ENCODE results near the gene C1orf210.
A peak's percentile ranks its signal among the peaks of the same experiment; 100 is the strongest.

C1orf210 gene

DNA sequence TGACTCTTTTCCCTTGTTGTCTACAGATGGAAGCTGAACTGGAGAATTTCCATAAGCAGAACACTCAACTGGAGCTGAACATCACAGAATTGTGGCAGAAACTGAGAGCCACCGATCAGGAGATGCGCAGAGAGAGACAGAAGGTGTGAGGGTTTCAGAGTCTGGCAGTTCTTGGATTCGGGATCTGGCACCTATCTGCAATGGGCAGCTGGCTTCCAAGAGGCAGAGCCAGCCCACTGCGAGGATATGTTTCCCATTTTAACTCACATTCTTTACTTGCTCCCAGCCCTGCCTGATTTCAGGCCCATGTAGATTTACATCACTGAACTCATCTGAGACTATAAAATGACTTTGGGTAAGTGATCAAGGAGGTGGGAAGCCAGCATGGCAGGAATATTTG, 52.9 kb downstream of the C1orf210 start:
- DNase-seq (ENCODE audit: low read depth) = no peak
- no peak overlapping the region for H3K4me3 ChIP-seq (ENCODE audit: low read depth, low read length)
- TF ChIP-seq, protein P1, sequence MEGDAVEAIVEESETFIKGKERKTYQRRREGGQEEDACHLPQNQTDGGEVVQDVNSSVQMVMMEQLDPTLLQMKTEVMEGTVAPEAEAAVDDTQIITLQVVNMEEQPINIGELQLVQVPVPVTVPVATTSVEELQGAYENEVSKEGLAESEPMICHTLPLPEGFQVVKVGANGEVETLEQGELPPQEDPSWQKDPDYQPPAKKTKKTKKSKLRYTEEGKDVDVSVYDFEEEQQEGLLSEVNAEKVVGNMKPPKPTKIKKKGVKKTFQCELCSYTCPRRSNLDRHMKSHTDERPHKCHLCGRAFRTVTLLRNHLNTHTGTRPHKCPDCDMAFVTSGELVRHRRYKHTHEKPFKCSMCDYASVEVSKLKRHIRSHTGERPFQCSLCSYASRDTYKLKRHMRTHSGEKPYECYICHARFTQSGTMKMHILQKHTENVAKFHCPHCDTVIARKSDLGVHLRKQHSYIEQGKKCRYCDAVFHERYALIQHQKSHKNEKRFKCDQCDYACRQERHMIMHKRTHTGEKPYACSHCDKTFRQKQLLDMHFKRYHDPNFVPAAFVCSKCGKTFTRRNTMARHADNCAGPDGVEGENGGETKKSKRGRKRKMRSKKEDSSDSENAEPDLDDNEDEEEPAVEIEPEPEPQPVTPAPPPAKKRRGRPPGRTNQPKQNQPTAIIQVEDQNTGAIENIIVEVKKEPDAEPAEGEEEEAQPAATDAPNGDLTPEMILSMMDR (conservative IDR thresholded peaks at IDR 0.05; ENCODE audit: low read depth, low read length) = no peak

DNA sequence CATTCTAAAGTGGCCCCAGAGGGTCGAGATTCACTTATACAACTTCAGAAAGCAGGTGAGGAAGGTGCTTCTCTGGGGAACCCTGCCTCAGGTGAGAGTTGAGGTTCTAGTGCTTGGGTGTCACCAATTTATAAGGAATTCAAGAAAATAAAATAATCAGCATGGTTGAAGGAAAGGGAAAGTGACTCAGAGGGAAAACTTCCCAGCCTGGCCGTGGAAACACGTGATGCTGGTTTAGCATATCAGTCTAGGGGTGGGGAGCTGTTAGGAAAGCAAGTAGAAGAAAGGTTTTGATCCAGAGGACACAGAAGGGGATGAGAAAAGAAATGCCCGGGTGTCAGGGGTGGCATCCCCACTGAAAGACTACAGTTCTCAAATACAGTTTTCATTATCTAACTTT, 53.3 kb downstream of the C1orf210 start:
- no peak overlapping the region for H3K4me3 ChIP-seq (ENCODE audit: low read depth, low read length)
- TF ChIP-seq, protein P1 (conservative IDR thresholded peaks at IDR 0.05; ENCODE audit: low read depth, low read length) = no peak
- DNase-seq (ENCODE audit: low read depth) = peak; percentile 82

Data from choroid plexus epithelial cell (primary cell).